Loucy (cell line): Measurements from ENCODE around the gene ARFIP2.

ENCODE experiments used
- CTCF ChIP-seq: fragments of 200-600 bp; sonication (generic); conservative IDR thresholded peaks from 2 replicates; pipeline ENCODE4 v1.5.1; 2014; ENCODE audit warnings: mild to moderate bottlenecking, antibody characterized with exemption, low read length
- EZH2phosphoT487 ChIP-seq: fragments of 200-600 bp; IDR thresholded peaks from 2 replicates; pipeline ENCODE4 v1.6.1; 2018; ENCODE audit warnings: antibody characterized with exemption, mild to moderate bottlenecking, moderate library complexity, borderline replicate concordance

GRCh38 chr11:6486938-6487337 is 5.8 kb upstream of the ARFIP2 start:
- TF ChIP-seq CTCF (no peak), EZH2phosphoT487 (no peak)
